HG02973 (cell line): ENCODE data around the gene THSD7A.
"Not testable (repeated sequence)": the region's sequence is repeated elsewhere in the genome, so short reads cannot be mapped to it uniquely, and the experiment has no call there.

Experiments
- ATAC-seq: cut with Tn5 transposase; IDR thresholded peaks from one replicate; pipeline ENCODE4 v1.9.1; 2021; ENCODE audit warnings: moderate library complexity; ENCODE audit not compliant: unreplicated experiment

Gene THSD7A

GRCh38 chr7:11524476-11525397 is 307.3 kb downstream of the THSD7A start:
- no peak for ATAC-seq

- not testable (repeated sequence) for ATAC-seq
Measured at GRCh38 chr7:11521964-11522499, 310.0 kb downstream of the THSD7A start.

- ATAC-seq: no peak
Measured at GRCh38 chr7:11517853-11518252, 314.1 kb downstream of the THSD7A start.

- ATAC-seq: no peak
Measured at GRCh38 chr7:11516328-11516727, 315.7 kb downstream of the THSD7A start.

GRCh38 chr7:11513460-11513859 is 318.5 kb downstream of the THSD7A start:
- no peak for ATAC-seq

GRCh38 chr7:11507929-11508328 is 324.1 kb downstream of the THSD7A start:
- ATAC-seq: no peak

GRCh38 chr7:11506417-11506816 is 325.6 kb downstream of the THSD7A start:
- ATAC-seq: no peak

GRCh38 chr7:11505471-11505985 is 326.5 kb downstream of the THSD7A start:
- ATAC-seq: no peak

GRCh38 chr7:11492307-11492706 is 339.7 kb downstream of the THSD7A start:
- ATAC-seq: no peak

- no peak for ATAC-seq
Measured at GRCh38 chr7:11491811-11492210, 340.2 kb downstream of the THSD7A start.

- ATAC-seq: no peak
Measured at GRCh38 chr7:11489280-11489679, 342.7 kb downstream of the THSD7A start.

GRCh38 chr7:11486271-11486670 is 345.7 kb downstream of the THSD7A start:
- ATAC-seq: no peak

- no peak for ATAC-seq
Measured at GRCh38 chr7:11485636-11486035, 346.4 kb downstream of the THSD7A start.

- ATAC-seq: no peak
Measured at GRCh38 chr7:11480143-11480542, 351.9 kb downstream of the THSD7A start.

GRCh38 chr7:11478882-11479281 is 353.1 kb downstream of the THSD7A start:
- ATAC-seq: no peak

GRCh38 chr7:11478426-11478825 is 353.6 kb downstream of the THSD7A start:
- ATAC-seq: no peak

- no peak for ATAC-seq
Measured at GRCh38 chr7:11474902-11475585, 357.0 kb downstream of the THSD7A start.

- no peak for ATAC-seq
Measured at GRCh38 chr7:11473807-11474424, 358.1 kb downstream of the THSD7A start.

- ATAC-seq: no peak
Measured at GRCh38 chr7:11473220-11473619, 358.8 kb downstream of the THSD7A start.

- no peak for ATAC-seq
Measured at GRCh38 chr7:11472646-11473045, 359.4 kb downstream of the THSD7A start.

- ATAC-seq: no peak
Measured at GRCh38 chr7:11471255-11471654, 360.7 kb downstream of the THSD7A start.
